HuH-7.5 (cell line): ENCODE results near the gene TUBB4A.
A peak's percentile ranks its signal among the peaks of the same experiment; 100 is the strongest.

ENCODE experiments used
- DNase-seq: peaks from one replicate; pipeline ENCODE4 v3.0.0; 2011; ENCODE audit warnings: low spot score

The TUBB4A gene

GRCh38 chr19:6494438-6495036, 7.6 kb downstream of the TUBB4A start:
- no peak for DNase-seq

GRCh38 chr19:6491802-6492592, 10.1 kb downstream of the TUBB4A start:
- DNase-seq, result no peak

- DNase-seq, result no peak
These were observed 12.0 kb downstream of the TUBB4A start for GRCh38 chr19:6490134-6490533.

GRCh38 chr19:6489278-6490061, 12.6 kb downstream of the TUBB4A start:
- DNase-seq, result no peak

GRCh38 chr19:6484831-6485230, 17.3 kb downstream of the TUBB4A start:
- DNase-seq, result no peak

- DNase-seq, result no peak
These were observed 17.9 kb downstream of the TUBB4A start for GRCh38 chr19:6484230-6484629.

- no peak for DNase-seq
These were observed 18.9 kb downstream of the TUBB4A start for GRCh38 chr19:6483235-6483634.

GRCh38 chr19:6482343-6482686, 19.8 kb downstream of the TUBB4A start:
- DNase-seq, result no peak

- DNase-seq, result peak; percentile 65
These were observed 20.4 kb downstream of the TUBB4A start, which contains the start of gene DENND1C for GRCh38 chr19:6481541-6482342. Gene DENND1C (minus strand): TSS chr19:6481787. CDS start chr19:6481695, 92 bp downstream.

GRCh38 chr19:6480848-6481415, 21.2 kb downstream of the TUBB4A start:
- DNase-seq, result no peak

- DNase-seq, result no peak
These were observed 22.2 kb downstream of the TUBB4A start for GRCh38 chr19:6479836-6480398.

- DNase-seq, result no peak
These were observed 23.3 kb downstream of the TUBB4A start for GRCh38 chr19:6478815-6479214.

GRCh38 chr19:6476896-6477431, 25.1 kb downstream of the TUBB4A start:
- no peak for DNase-seq

GRCh38 chr19:6476155-6476895, 25.8 kb downstream of the TUBB4A start:
- DNase-seq, result peak; percentile 89

GRCh38 chr19:6475321-6476108, 26.6 kb downstream of the TUBB4A start:
- no peak for DNase-seq

- DNase-seq, result no peak
These were observed 28.5 kb downstream of the TUBB4A start for GRCh38 chr19:6473647-6474046.

- DNase-seq, result no peak
These were observed 29.4 kb downstream of the TUBB4A start for GRCh38 chr19:6472713-6473112.

GRCh38 chr19:6471076-6471475, 31.0 kb downstream of the TUBB4A start:
- no peak for DNase-seq

GRCh38 chr19:6470173-6470572, 31.9 kb downstream of the TUBB4A start:
- DNase-seq, result no peak

- DNase-seq, result no peak
These were observed 34.7 kb downstream of the TUBB4A start for GRCh38 chr19:6467384-6467783.
